Activated naive CD4-positive, alpha-beta T cell (primary cell): ENCODE data around the gene C5.

Experiments used
- DNase-seq, 4 experiments: peaks; one replicate each; lab custom pipeline; 2025; lab: John Stamatoyannopoulos, UW

Gene C5

DNA sequence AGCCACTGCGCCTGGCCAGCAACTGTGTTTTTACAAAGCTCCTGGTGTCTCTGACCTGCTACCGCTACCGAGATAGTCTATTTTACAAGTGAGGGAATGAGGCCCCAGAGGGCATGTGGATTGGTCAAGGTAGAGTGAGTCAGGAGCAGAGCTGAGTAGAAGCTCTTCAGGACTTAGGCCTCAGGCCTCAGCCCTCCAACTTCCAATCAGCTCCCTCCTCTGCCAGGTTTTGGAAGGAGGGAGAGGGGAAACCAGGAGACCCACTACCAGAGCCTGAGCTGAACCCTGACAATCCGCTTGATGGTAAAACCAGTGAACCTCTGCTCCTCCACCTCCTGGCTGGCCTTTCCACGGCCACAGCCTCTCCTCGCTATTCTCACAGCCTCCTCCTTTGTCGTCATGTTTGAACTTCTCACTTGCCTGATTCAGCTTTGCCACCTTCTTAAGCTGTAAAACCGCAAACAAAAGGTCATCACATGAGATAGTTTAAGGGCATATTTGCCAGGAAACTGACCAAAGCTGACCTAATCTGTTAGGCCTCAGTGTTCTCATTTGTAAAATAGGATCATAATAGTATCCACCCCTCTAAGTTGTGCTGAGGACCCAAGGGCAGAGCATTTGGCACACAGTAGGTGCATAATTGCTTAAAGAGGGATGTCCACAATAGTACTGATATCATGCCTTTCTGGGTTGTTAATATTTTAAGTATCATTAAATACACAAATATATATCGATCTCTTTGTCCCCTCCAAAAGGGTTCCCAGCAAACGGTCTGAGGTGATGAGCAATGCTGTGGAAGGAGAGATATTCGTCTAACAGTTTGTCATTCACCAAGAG lies 125.2 kb downstream of the C5 start:
- DNase-seq, result no peak

- DNase-seq, result no peak
These were observed 126.3 kb downstream of the C5 start for GRCh38 chr9:120923620-120924328.

DNA sequence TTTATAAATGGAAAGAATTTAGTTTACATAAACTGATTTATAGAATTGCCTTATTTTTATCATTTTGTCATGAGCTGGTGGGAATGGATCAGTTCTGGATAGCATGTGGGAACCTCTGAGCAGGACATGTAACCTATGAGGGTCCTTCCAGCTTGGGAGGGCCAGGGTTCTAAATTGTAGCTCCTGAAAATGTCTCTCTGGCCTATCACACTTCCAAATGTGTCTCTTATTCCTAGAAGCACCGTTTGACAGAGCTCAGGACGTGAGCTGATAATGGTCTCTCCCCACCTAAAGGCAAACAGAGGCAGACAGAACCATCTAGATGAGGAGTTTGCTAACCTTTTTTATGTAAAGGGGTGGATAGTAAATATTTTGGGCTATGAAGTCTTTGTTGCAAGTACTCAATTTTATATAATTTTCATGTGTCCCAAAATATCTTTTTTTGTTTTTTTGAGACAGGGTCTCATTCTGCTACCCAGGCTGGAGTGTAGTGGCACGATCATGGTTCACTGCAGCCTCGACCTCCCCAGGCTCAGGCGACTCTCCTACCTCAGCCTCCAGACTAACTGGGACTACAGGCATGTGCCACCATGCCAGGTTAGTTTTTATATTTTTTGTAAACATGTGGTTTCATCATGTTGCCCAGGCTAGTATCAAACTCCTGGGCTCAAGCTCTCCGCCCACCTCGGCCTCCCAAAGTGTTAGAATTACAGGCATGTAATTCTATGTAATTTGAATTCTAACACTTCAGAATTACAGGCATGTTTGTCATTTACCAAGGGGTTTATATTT lies 127.5 kb downstream of the C5 start:
- no peak for DNase-seq

- no peak for DNase-seq
These were observed 128.4 kb downstream of the C5 start for GRCh38 chr9:120921661-120922181.

GRCh38 chr9:120920806-120921178 lies 129.3 kb downstream of the C5 start:
- no peak for DNase-seq

- no peak for DNase-seq
These were observed 130.0 kb downstream of the C5 start for GRCh38 chr9:120919843-120920805.

GRCh38 chr9:120918931-120919842 lies 130.9 kb downstream of the C5 start:
- DNase-seq, result no peak

- no peak for DNase-seq
These were observed 131.9 kb downstream of the C5 start for GRCh38 chr9:120917929-120918762.

- DNase-seq, result no peak
These were observed 132.8 kb downstream of the C5 start for GRCh38 chr9:120916991-120917880.

GRCh38 chr9:120916588-120916987 lies 133.5 kb downstream of the C5 start:
- no peak for DNase-seq

DNA sequence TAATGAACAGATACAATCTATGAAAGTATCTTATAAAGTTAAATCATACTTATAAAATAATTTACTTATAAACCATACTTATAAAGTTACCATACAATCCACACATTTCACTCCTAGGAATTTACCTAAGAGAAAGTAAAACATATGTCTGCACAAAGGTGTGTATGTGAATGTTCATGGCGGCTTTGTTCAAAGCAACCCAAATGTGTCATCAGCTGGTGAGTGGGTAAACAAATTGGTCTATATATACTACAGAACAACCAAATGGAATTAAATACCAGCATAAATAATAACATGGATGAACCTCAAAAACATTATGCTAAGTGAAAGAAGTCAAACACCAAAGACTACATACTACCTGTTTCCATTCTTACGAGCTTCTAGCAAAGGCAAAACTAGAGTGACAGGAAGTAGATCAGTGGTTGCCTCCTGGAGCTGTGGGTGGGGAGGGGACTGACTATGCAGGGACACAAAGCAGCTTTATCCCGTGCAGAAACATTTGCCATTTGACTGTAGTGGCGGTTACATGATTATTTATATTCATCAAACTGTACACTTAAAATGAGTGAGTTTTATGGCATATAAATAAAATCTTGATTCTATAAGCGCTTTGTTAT lies 134.1 kb downstream of the C5 start:
- peak in 1 of 4 experiments; percentile 19 for DNase-seq

DNA sequence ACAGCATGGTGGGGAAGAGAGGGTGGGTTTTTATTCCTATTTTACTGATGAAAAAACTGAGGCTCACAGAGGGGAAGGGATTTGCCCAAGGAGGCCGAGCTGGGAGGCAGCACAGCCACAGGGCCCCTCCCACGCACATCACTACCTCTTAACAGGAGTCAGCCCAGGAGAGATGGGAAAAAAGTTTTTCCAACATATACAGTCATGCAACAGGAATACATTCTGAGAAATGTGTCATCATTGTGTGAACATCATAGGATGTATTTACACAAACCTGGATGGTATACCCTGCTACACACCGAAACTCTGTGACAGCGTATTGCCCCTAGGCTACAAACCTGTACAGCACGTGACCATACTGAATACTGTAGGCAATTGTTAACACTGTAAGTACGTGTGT lies 135.1 kb downstream of the C5 start:
- DNase-seq, result no peak

- no peak for DNase-seq
These were observed 135.7 kb downstream of the C5 start for GRCh38 chr9:120914396-120914795.

- DNase-seq, result peak in 1 of 4 experiments; percentile 16
These were observed 136.3 kb downstream of the C5 start for GRCh38 chr9:120913647-120914264.

GRCh38 chr9:120912958-120913646 lies 137.0 kb downstream of the C5 start:
- no peak for DNase-seq

- no peak for DNase-seq
These were observed 138.7 kb downstream of the C5 start for GRCh38 chr9:120911295-120911837.
